ENCODE measurements around the gene HIPK2.

GRCh38 chr7:139647814-139648390 lies 129.9 kb downstream of the HIPK2 start:
- TF ChIP-seq GATA2 (IDR thresholded peaks at IDR 0.05; ENCODE audit: low read depth, low read length) = no peak
- no peak for TF ChIP-seq GATA3 (IDR thresholded peaks at IDR 0.05; ENCODE audit: low read depth, low read length)
